ENCODE measurements around the gene TGDS. TPM values are rescaled to one million over a fixed set of nuclear protein-coding genes. Genes with fewer than 3 reads are reported as not detected.
A peak's percentile ranks its signal among the peaks of the same experiment; 100 is the strongest.

Gene TGDS
- total RNA-seq, 1 donor from 2014 or later, result 12.2 TPM

- no peak for DNase-seq (ENCODE audit: low read depth)
- H3K4me3 ChIP-seq (ENCODE audit: low read depth, low read length), result no peak overlapping the region
- TF ChIP-seq CTCF (conservative IDR thresholded peaks at IDR 0.05; ENCODE audit: low read depth, low read length), result no peak
Measured at GRCh38 chr13:94610475-94610874, 14.5 kb upstream of the TGDS start.

- no peak for DNase-seq (ENCODE audit: low read depth)
- TF ChIP-seq CTCF (conservative IDR thresholded peaks at IDR 0.05; ENCODE audit: low read depth, low read length), result no peak
- H3K4me3 ChIP-seq (ENCODE audit: low read depth, low read length), result no peak overlapping the region
Measured at GRCh38 chr13:94609196-94609595, 13.2 kb upstream of the TGDS start.

- no peak for DNase-seq (ENCODE audit: low read depth)
- H3K4me3 ChIP-seq (ENCODE audit: low read depth, low read length), result no peak overlapping the region
- no peak for TF ChIP-seq CTCF (conservative IDR thresholded peaks at IDR 0.05; ENCODE audit: low read depth, low read length)
Measured at GRCh38 chr13:94608586-94608985, 12.6 kb upstream of the TGDS start.

- TF ChIP-seq CTCF (conservative IDR thresholded peaks at IDR 0.05; ENCODE audit: low read depth, low read length), result no peak
- no peak overlapping the region for H3K4me3 ChIP-seq (ENCODE audit: low read depth, low read length)
Measured at GRCh38 chr13:94607939-94608338, 12.0 kb upstream of the TGDS start.

GRCh38 chr13:94607056-94607455 lies 11.1 kb upstream of the TGDS start:
- TF ChIP-seq CTCF (conservative IDR thresholded peaks at IDR 0.05; ENCODE audit: low read depth, low read length), result no peak
- H3K4me3 ChIP-seq (ENCODE audit: low read depth, low read length), result no peak overlapping the region
- DNase-seq (ENCODE audit: low read depth), result no peak

More at GRCh38 chr13:94607939-94608338, 12.0 kb upstream of the TGDS start:
- no peak for DNase-seq (ENCODE audit: low read depth)

- no peak for DNase-seq (ENCODE audit: low read depth)
- peak overlapping the region; percentile 94 for H3K4me3 ChIP-seq (ENCODE audit: low read depth, low read length)
- no peak for TF ChIP-seq CTCF (conservative IDR thresholded peaks at IDR 0.05; ENCODE audit: low read depth, low read length)
Measured at GRCh38 chr13:94602467-94602866, 6.5 kb upstream of the TGDS start.

Data from epithelial cell of proximal tubule (primary cell).